ENCODE results near the gene HDAC9. TPM values are rescaled to one million over a fixed set of nuclear protein-coding genes. Genes with fewer than 3 reads are reported as not detected.

Gene HDAC9
- total RNA-seq, 1 experiment from 2014 or later = 14.7 TPM

GRCh38 chr7:18614841-18615240, 119.3 kb downstream of the HDAC9 start:
- intact Hi-C loops (cut with micrococcal nuclease; ENCODE audit: unreplicated experiment) = no loop called here
- H2AFZ ChIP-seq = no peak overlapping the region
- BruUV-seq (replicated peaks) = no TSS peak
- POLR2A ChIA-PET (ENCODE audit: unreplicated experiment) = no interaction called here
- no peaks in the 10 kb centered on the region for H3K36me3 ChIP-seq (ENCODE audit: low read depth)
- no peaks in the 10 kb centered on the region for H4K20me1 ChIP-seq (ENCODE audit: insufficient read depth)
- CTCF ChIA-PET = no interaction called here
- no peaks in the 10 kb centered on the region for H3F3A ChIP-seq (ENCODE audit: insufficient read depth, low read depth)
- peaks cover 4% of the 10 kb centered on the region; the same call in 1 of the 2 replicates for H3K9me2 ChIP-seq (ENCODE audit: insufficient read depth)
- H3K79me2 ChIP-seq (ENCODE audit: low read depth) = no peaks in the 10 kb centered on the region
- no peaks in the 10 kb centered on the region for H3K9me3 ChIP-seq (ENCODE audit: insufficient read depth, low read depth)
- no peaks in the 10 kb centered on the region for H3K27me3 ChIP-seq (ENCODE audit: insufficient read depth, low read depth)
- no peak overlapping the region for H3K4me2 ChIP-seq
- no peak overlapping the region for H3K4me3 ChIP-seq
- DNase-seq = no peak
- H3K27ac ChIP-seq = no peak overlapping the region
- TF ChIP-seq EZH2 (IDR thresholded peaks at IDR 0.05; ENCODE audit: low read depth) = no peak
- TF ChIP-seq, protein P1, sequence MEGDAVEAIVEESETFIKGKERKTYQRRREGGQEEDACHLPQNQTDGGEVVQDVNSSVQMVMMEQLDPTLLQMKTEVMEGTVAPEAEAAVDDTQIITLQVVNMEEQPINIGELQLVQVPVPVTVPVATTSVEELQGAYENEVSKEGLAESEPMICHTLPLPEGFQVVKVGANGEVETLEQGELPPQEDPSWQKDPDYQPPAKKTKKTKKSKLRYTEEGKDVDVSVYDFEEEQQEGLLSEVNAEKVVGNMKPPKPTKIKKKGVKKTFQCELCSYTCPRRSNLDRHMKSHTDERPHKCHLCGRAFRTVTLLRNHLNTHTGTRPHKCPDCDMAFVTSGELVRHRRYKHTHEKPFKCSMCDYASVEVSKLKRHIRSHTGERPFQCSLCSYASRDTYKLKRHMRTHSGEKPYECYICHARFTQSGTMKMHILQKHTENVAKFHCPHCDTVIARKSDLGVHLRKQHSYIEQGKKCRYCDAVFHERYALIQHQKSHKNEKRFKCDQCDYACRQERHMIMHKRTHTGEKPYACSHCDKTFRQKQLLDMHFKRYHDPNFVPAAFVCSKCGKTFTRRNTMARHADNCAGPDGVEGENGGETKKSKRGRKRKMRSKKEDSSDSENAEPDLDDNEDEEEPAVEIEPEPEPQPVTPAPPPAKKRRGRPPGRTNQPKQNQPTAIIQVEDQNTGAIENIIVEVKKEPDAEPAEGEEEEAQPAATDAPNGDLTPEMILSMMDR (conservative IDR thresholded peaks at IDR 0.05) = no peak
- H3K4me1 ChIP-seq (replicated peaks; ENCODE audit: insufficient read depth) = no peaks in the 10 kb centered on the region

GRCh38 chr7:18619311-18619710, 123.8 kb downstream of the HDAC9 start:
- TF ChIP-seq, protein P1 (conservative IDR thresholded peaks at IDR 0.05) = no peak
- no peak for TF ChIP-seq EZH2 (IDR thresholded peaks at IDR 0.05; ENCODE audit: low read depth)
- Histone ChIP-seq H3K9me3 (ENCODE audit: insufficient read depth, low read depth) (no peaks in the 10 kb centered on the region), H3F3A (ENCODE audit: insufficient read depth, low read depth) (no peaks in the 10 kb centered on the region; the same call in 1 of the 2 replicates), H3K4me3 (no peak overlapping the region), H3K9me2 (ENCODE audit: insufficient read depth) (peaks cover 4% of the 10 kb centered on the region; the same call in 1 of the 2 replicates), H3K4me1 (replicated peaks; ENCODE audit: insufficient read depth) (no peaks in the 10 kb centered on the region), H4K20me1 (ENCODE audit: insufficient read depth) (no peaks in the 10 kb centered on the region), H3K4me2 (no peak overlapping the region), H3K27me3 (ENCODE audit: insufficient read depth, low read depth) (no peaks in the 10 kb centered on the region), H3K27ac (no peak overlapping the region), H3K36me3 (ENCODE audit: low read depth) (no peaks in the 10 kb centered on the region), H3K79me2 (ENCODE audit: low read depth) (no peaks in the 10 kb centered on the region), H2AFZ (no peak overlapping the region)
- intact Hi-C loops (cut with micrococcal nuclease; ENCODE audit: unreplicated experiment) = no loop called here
- no peak for DNase-seq
- CTCF ChIA-PET = no interaction called here
- POLR2A ChIA-PET (ENCODE audit: unreplicated experiment) = no interaction called here
- no TSS peak for BruUV-seq (replicated peaks)

GRCh38 chr7:18623389-18623788, 127.8 kb downstream of the HDAC9 start:
- no peak for DNase-seq
- intact Hi-C loops (cut with micrococcal nuclease; ENCODE audit: unreplicated experiment) = no loop called here
- Histone ChIP-seq H3F3A (ENCODE audit: insufficient read depth, low read depth) (no peaks in the 10 kb centered on the region; the same call in 1 of the 2 replicates), H3K9me3 (ENCODE audit: insufficient read depth, low read depth) (no peaks in the 10 kb centered on the region), H4K20me1 (ENCODE audit: insufficient read depth) (no peaks in the 10 kb centered on the region), H3K36me3 (ENCODE audit: low read depth) (no peaks in the 10 kb centered on the region), H3K4me1 (replicated peaks; ENCODE audit: insufficient read depth) (no peaks in the 10 kb centered on the region), H3K9me2 (ENCODE audit: insufficient read depth) (no peaks in the 10 kb centered on the region), H3K4me3 (no peak overlapping the region), H3K4me2 (no peak overlapping the region), H3K27ac (no peak overlapping the region), H3K27me3 (ENCODE audit: insufficient read depth, low read depth) (no peaks in the 10 kb centered on the region), H3K79me2 (ENCODE audit: low read depth) (no peaks in the 10 kb centered on the region), H2AFZ (no peak overlapping the region)
- BruUV-seq (replicated peaks) = no TSS peak
- TF ChIP-seq EZH2 (IDR thresholded peaks at IDR 0.05; ENCODE audit: low read depth) = no peak
- TF ChIP-seq, protein P1 (conservative IDR thresholded peaks at IDR 0.05) = no peak
- ChIA-PET POLR2A (ENCODE audit: unreplicated experiment) (no interaction called here), CTCF (no interaction called here)

Measured in PC-9 (cell line).